Mucosa of rectum (tissue), 2 donors: ENCODE results near the gene HRAS.

Experiments used
- H3K27ac ChIP-seq, 2 donors: one replicate each; pipeline ENCODE4 v1.7.0; 2013; ENCODE audit warnings: inconsistent platforms in 2 of 2, low read depth in 2 of 2, low read length in 2 of 2
- H3K27me3 ChIP-seq, 2 donors: one replicate each; pipeline ENCODE4 v1.7.0; 2013; ENCODE audit warnings: low read length in 2 of 2; ENCODE audit not compliant: control insufficient read depth in 2 of 2, insufficient read depth in 2 of 2
- H3K36me3 ChIP-seq, 2 donors: one replicate each; pipeline ENCODE4 v1.7.0; 2013; ENCODE audit warnings: low read length in 2 of 2; ENCODE audit not compliant: control insufficient read depth in 2 of 2, insufficient read depth in 2 of 2
- H3K4me1 ChIP-seq, 2 donors: one replicate each; pipeline ENCODE4 v1.7.0; 2013; ENCODE audit warnings: low read length in 2 of 2, mild to moderate bottlenecking in 1 of 2; ENCODE audit not compliant: control insufficient read depth in 2 of 2, insufficient read depth in 2 of 2
- H3K4me3 ChIP-seq, 2 donors: one replicate each; pipeline ENCODE4 v1.7.0; 2013; ENCODE audit warnings: low read length in 2 of 2
- H3K9ac ChIP-seq, 2 donors: one replicate each; pipeline ENCODE4 v1.7.0; 2013; ENCODE audit warnings: low read length in 2 of 2, low read depth in 1 of 2, mild to moderate bottlenecking in 1 of 2
- H3K9me3 ChIP-seq, 2 donors: one replicate each; pipeline ENCODE4 v1.7.0; 2013; ENCODE audit warnings: low read length in 2 of 2; ENCODE audit not compliant: control insufficient read depth in 2 of 2
- donor health status: healthy.
- donor health status: Normal muscosa, but diverticular disease.

Gene HRAS

GRCh38 chr11:535519-536454, at the start of gene HRAS:
TSS of gene HRAS (minus strand) at chr11:535576.
- Histone ChIP-seq H3K9ac (peak within 1 kb of the TSS; percentile 70 to 79), H3K27me3 (no peaks in the 10 kb centered on the region), H3K4me1 (peaks cover 22% of the 10 kb centered on the region in 2 donors), H3K4me3 (peak within 1 kb of the TSS; percentile 70 to 74), H3K27ac (peak within 1 kb of the TSS; percentile 85 to 87), H3K36me3 (peaks cover 11 to 14% of the 10 kb centered on the region in 2 donors), H3K9me3 (no peaks in the 10 kb centered on the region)

DNA sequence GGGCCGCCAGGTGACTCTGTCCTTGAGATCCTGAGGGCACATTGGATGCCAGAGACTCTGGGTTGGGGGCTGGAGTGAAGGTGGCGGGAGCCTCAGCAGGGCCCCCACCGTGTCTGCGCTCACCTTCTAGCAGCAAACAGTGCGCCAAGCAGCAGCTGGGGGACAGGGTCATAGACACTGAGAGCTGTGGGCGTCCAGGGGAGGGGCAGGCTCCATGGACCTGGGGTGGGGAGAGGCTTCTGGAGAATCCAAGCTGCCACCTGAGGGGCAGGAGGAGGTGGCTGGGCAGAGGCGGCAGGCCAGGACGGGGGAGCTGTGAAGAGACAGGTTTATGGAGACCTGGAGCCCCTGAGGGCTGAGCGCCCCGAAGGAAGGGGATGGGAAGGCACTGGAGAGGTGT, 48.9 kb upstream of the HRAS start:
- no peaks in the 10 kb centered on the region for H3K27me3 ChIP-seq
- peaks cover 1 to 2% of the 10 kb centered on the region in 2 donors for H3K4me1 ChIP-seq
- no peaks in the 10 kb centered on the region for H3K9me3 ChIP-seq
- H3K4me3 ChIP-seq: no peak overlapping the region
- no peak overlapping the region for H3K27ac ChIP-seq
- H3K9ac ChIP-seq: no peak overlapping the region
- H3K36me3 ChIP-seq: peaks cover 40 to 45% of the 10 kb centered on the region in 2 donors

DNA sequence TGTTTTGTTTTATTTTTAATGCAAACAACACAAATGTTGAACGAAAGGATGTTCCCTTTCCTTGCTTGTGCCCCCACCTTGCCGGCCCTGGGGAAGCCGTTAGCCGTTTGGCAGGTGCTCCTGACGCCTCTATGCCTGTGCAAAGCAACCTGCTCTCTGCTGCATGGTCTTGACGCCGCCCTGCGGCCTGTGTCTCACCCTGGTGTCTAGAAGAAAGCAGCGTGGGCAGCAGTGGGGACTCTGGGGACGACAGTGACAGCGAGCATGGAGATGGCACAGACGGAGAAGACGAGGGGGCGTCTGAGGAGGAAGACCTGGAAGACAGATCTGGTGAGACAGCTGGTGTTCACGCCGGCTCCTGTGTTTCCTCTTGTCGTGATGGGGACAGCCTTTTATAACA, 46.4 kb upstream of the HRAS start:
- Histone ChIP-seq H3K36me3 (peaks cover 23 to 29% of the 10 kb centered on the region in 2 donors), H3K9ac (no peak overlapping the region), H3K27ac (no peak overlapping the region), H3K27me3 (no peaks in the 10 kb centered on the region), H3K9me3 (no peaks in the 10 kb centered on the region), H3K4me3 (no peak overlapping the region), H3K4me1 (peaks cover 18 to 20% of the 10 kb centered on the region in 2 donors)

DNA sequence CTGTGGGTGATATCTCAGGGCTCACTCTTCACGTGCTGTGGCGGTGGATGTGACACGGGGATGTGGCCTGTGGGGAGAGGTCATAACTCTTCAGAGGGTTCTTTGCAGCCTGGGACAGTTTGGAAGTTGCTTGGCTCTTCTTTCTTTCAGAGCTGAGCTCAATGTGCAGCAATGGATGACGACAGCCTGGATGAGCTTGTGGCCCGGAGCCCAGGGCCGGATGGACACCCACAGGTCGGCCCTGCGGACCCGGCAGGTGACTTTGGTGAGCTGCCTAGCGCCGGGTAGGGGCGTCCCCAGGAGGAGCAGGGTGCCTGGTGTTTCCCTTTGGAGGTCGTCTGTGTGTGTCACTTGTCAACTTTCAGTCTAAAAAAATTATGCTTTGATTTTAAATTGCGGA, 46.0 kb upstream of the HRAS start:
- Histone ChIP-seq H3K9ac (no peak overlapping the region), H3K36me3 (peaks cover 19 to 25% of the 10 kb centered on the region in 2 donors), H3K4me3 (no peak overlapping the region), H3K27ac (no peak overlapping the region), H3K27me3 (no peaks in the 10 kb centered on the region), H3K4me1 (peaks cover 18 to 20% of the 10 kb centered on the region in 2 donors), H3K9me3 (no peaks in the 10 kb centered on the region)

DNA sequence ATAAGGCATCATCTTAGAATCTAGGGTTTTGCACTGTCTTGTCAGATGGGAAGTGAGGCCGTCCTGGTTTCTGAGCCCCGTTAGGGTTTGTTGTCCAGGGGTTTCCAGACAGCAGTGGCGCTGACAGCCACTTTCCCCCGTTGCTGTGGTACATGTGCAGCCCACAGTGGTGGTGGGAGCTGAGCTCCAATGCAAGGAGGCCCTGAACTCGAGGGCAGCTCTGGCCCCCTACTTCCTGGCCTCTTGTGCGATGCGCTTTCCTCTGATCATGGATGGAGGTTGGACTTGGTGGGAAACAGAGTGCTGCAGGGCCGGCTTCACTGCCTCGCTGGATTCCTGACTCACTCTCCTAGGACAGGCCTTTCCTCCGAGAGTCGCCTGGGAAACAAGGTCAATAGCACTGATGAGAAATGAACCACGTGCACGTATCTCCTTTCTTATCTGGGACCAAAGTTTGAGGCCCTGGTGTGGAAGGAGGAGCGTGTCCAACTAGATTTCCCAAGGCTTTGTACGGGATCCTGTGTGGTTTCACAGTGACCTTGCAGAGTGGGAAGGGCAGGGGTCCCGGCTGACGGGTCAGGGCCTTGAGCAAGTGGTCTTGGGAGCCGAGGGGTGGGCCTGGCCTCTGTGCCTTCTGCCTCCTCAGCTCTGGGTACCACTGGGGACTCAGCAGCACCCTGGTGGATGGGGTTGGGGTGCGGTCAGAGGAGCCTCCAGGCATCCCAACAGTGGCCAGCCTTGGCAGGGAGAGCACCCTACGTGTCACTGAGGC, 44.6 kb upstream of the HRAS start:
- Histone ChIP-seq H3K27me3 (peaks cover 0 to 1% of the 10 kb centered on the region in 2 donors), H3K27ac (no peak overlapping the region), H3K4me1 (peaks cover 20 to 22% of the 10 kb centered on the region in 2 donors), H3K9ac (no peak overlapping the region), H3K9me3 (no peaks in the 10 kb centered on the region), H3K36me3 (peaks cover 17 to 19% of the 10 kb centered on the region in 2 donors), H3K4me3 (no peak overlapping the region)

- Histone ChIP-seq H3K27ac (no peak overlapping the region), H3K9me3 (no peaks in the 10 kb centered on the region), H3K4me1 (peaks cover 20 to 29% of the 10 kb centered on the region in 2 donors), H3K4me3 (peak overlapping the region; percentile 21 to 93), H3K9ac (peak overlapping the region in 1 of 2 donors; percentile 86), H3K36me3 (peaks cover 7 to 11% of the 10 kb centered on the region in 2 donors), H3K27me3 (peaks cover 0 to 3% of the 10 kb centered on the region in 2 donors)
Measured at GRCh38 chr11:578276-579035, 43.1 kb upstream of the HRAS start.

- peaks cover 20 to 29% of the 10 kb centered on the region in 2 donors for H3K4me1 ChIP-seq
- H3K27me3 ChIP-seq: peaks cover 0 to 3% of the 10 kb centered on the region in 2 donors
- peak overlapping the region; percentile 78 to 86 for H3K9ac ChIP-seq
- H3K36me3 ChIP-seq: peaks cover 5 to 10% of the 10 kb centered on the region in 2 donors
- peak overlapping the region; percentile 93 to 97 for H3K4me3 ChIP-seq
- no peaks in the 10 kb centered on the region for H3K9me3 ChIP-seq
- no peak overlapping the region for H3K27ac ChIP-seq
Measured at GRCh38 chr11:577611-577894, 42.2 kb upstream of the HRAS start.

- Histone ChIP-seq H3K27ac (peak overlapping the region; percentile 70 to 71), H3K27me3 (peaks cover 0 to 3% of the 10 kb centered on the region in 2 donors), H3K9me3 (no peaks in the 10 kb centered on the region), H3K9ac (peak overlapping the region; percentile 78 to 86), H3K36me3 (peaks cover 4 to 6% of the 10 kb centered on the region in 2 donors), H3K4me1 (peaks cover 20 to 29% of the 10 kb centered on the region in 2 donors), H3K4me3 (peak overlapping the region; percentile 93 to 97)
Measured at GRCh38 chr11:576811-577610, 41.6 kb upstream of the HRAS start.
